Fibroblast of skin of scalp (primary cell): ENCODE measurements around the gene MED13. TPM values are rescaled to one million over a fixed set of nuclear protein-coding genes. Genes with fewer than 3 reads are reported as not detected.

ENCODE experiments used
- DNase-seq: peaks from one replicate; pipeline ENCODE4 v3.0.0-alpha.2; 2013
- polyA plus RNA-seq, 2 experiments: library from polyadenylated mRNA; unstranded; fragments of 120-200 nt; gene quantifications; one replicate each; pipeline ENCODE4 v1.2.1, GENCODE V29; 2013; ENCODE audit not compliant: insufficient read length in 2 of 2

MED13 gene, protein sequence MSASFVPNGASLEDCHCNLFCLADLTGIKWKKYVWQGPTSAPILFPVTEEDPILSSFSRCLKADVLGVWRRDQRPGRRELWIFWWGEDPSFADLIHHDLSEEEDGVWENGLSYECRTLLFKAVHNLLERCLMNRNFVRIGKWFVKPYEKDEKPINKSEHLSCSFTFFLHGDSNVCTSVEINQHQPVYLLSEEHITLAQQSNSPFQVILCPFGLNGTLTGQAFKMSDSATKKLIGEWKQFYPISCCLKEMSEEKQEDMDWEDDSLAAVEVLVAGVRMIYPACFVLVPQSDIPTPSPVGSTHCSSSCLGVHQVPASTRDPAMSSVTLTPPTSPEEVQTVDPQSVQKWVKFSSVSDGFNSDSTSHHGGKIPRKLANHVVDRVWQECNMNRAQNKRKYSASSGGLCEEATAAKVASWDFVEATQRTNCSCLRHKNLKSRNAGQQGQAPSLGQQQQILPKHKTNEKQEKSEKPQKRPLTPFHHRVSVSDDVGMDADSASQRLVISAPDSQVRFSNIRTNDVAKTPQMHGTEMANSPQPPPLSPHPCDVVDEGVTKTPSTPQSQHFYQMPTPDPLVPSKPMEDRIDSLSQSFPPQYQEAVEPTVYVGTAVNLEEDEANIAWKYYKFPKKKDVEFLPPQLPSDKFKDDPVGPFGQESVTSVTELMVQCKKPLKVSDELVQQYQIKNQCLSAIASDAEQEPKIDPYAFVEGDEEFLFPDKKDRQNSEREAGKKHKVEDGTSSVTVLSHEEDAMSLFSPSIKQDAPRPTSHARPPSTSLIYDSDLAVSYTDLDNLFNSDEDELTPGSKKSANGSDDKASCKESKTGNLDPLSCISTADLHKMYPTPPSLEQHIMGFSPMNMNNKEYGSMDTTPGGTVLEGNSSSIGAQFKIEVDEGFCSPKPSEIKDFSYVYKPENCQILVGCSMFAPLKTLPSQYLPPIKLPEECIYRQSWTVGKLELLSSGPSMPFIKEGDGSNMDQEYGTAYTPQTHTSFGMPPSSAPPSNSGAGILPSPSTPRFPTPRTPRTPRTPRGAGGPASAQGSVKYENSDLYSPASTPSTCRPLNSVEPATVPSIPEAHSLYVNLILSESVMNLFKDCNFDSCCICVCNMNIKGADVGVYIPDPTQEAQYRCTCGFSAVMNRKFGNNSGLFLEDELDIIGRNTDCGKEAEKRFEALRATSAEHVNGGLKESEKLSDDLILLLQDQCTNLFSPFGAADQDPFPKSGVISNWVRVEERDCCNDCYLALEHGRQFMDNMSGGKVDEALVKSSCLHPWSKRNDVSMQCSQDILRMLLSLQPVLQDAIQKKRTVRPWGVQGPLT (N-terminal part only)
- polyA plus RNA-seq (2013, experiment 1 of 2; ENCODE audit: insufficient read length) = 20.5 TPM
- 24.4 TPM for polyA plus RNA-seq (2013, experiment 2 of 2; ENCODE audit: insufficient read length)

DNA sequence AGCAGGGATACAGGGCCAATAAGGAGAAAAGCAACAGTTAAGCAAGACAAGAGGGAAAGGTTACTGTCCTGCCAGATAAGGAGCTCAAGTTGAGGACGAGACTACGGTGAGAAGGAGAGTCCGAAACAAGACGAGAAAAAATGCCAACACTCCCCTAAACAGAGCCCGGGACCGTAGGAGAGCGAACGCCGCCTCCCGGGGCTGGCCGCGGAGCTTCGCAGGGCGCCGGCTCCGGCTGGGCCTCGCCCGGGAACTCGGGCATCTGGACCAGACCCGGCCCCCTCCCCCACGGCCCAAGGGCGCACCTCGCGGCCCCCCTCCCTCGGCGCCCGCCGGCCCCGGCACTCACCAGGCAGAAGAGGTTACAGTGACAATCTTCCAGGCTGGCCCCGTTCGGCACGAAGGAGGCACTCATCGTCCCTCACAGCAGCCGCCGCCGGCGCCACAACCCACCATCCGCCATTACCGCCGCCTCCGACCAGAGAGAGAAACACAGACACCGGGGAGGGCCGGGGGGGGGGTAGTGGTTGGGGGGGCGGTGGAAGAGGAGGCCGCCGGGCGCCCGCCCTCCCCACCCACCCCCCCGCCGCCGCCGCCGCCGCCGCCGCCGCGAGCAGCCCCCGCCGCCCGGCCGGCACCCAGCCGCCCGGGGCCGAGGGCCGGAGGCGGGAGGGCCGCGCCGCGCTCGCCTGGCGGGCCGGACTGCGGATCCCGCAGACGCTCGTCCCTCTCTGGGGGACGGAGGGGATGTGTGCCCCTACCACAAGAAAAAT is at the start of gene MED13:
MED13 (minus strand) TSS at position 488 of the 773 bp plus-strand sequence; CDS start at position 415, 73 bp downstream.
- peak; percentile 52 for DNase-seq

- no peak for DNase-seq
Measured at GRCh38 chr17:62112229-62112628, 47.2 kb upstream of the MED13 start.

DNA sequence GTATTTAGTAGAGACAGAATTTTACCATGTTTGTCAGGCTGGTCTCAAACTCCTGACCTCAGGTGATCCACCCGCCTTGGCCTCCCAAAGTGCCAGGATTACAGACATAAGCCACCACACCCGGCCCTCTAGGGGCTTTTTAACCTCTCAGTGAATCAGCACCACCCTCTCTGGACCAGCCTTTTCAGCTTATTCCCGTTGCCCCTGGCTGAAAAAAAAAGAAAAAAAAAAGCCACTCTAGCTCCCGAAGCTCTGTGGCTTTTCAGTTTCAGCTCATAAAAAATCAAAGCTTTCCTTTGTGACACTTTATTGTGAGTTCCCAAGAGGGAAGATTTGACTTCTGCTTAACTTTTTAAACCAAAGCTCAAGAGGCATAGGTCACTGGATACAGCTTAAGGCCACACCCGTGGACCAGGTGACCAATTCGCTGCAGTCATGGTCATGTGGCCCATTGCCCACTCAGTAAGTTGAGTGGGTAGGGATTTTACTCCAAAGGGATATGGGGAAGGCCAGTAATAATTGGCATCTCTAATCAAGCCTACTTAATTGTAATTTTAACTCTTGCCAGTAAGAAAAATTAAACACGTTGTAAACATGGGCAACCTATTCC is 46.6 kb upstream of the MED13 start:
- DNase-seq = no peak

DNA sequence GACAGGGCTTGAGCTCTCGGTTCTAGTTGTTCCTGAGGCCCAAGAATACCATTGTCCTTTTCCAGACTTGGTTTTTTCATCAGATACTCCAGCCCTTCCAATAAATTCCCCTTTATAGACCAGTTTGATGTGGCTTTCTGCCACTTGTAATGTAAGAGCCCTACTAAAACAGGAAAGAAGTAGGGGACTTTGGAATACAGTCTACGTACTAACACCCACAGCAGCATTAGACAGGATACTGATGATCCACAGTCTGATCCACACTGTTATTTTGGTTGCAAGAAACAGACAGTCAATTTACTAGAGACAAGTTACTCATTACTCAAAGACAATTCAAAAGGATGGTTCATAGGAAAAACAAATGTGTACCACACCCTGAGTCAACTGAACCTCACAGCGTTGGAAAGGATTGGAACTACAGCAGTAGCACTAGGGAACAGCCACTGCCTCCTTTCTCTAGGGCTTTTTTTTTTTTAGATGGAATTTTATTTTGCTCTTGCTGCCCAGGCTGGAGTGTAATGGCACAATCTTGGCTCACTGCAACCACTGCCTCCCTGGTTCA is 45.9 kb upstream of the MED13 start:
- DNase-seq = no peak

GRCh38 chr17:62109924-62110323 is 44.8 kb upstream of the MED13 start:
- DNase-seq = no peak

DNA sequence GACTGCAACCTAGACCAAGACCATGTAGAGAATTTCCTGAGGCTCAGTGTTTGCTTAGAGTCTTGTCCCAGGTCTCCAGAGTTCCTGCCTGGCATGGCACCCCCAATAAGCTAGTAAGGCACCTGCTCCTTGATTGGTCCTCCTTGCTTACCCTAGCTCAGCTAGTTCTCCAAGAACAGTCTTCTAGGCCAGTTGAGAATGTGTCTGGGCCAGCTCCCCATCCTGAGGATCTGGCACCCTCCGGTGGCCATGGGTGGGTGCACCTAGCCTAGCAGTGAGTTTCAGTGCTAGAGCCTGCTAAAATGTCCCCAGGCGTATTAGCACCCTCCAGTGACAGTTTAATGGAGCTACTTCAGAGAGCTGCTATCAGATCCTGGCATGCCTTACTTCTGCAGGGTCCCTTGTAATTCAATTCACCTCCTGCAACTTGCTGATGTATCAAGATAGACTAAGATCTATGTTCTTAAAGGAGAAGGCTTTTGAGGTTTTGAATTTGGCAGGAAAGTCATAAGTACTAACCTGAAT is 44.4 kb upstream of the MED13 start:
- peak; percentile 52 for DNase-seq

DNA sequence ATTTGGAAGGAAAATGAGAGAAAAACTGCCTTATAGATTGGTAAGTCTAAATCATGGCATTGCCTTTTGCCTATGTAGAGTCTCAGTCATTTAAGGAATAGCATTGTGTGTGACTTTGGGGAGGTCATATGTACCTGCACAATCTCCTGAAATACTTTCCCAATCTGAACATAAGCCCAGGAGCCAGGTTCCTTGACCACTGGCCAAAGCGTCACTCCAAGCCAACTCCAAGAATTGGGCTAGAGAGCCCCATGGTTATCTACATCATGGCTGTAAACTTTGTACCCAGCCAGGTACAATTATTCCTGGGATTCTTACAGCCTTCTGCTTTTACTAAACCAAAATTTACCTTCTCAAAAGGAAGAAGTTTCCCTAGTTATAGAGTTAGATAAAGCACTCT is 40.8 kb upstream of the MED13 start:
- DNase-seq = no peak

DNA sequence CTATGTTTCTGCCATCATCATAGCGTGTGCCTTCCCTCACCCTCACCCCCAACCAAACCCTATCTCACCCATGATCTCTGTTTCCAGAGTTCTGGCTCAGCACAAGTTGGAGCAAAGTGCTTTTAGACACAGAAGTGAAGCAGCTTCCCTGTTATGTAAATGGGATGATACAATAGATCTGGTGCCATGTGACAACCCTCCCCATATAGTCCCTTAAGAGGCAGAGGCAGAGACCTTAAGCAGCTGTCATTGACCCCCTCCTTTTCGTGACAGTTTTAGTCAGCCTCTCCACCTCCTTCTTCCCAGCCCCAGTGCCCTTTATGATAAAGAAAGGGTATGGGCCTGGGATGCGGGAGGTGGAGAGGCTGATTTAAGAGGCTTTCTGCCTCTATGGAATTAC is 40.3 kb upstream of the MED13 start:
- no peak for DNase-seq

DNA sequence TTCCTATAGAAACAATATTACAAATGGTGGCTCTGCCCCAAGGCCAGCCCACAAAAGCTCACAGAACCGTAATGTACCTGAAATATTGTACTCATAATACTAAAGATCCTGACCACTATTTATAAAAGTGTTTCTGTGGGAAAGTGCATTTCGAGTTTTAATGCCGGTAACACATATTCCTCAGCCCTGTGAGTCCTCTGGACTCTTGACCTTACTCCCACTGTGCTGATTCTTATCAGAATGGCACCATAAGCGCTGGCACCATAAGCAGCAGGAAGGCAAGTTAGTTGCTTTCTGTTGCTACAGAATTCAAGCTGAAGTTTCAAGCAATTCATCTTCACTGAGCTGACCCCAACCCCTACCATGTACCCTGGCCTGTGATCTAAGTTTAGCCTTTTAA is 36.4 kb upstream of the MED13 start:
- DNase-seq = no peak

DNA sequence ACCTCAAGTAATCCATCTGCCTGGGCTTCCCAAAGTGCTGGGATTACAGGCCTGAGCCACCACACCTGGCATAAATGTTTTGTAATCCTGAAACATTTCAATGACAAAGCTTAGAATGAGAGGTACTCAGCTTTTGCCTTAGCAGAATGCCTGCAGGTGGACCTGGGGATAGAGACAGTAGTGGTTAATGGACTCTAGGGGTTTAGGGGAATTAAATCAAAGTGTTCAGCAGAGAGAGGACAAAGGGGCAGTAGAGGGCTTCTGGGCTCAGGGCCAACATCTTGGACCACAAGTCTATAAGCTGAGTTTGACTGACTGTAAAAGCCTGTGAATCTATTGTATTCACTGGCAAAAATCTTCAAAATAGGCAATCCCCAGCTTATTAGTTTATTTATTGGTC is 36.0 kb upstream of the MED13 start:
- no peak for DNase-seq

DNA sequence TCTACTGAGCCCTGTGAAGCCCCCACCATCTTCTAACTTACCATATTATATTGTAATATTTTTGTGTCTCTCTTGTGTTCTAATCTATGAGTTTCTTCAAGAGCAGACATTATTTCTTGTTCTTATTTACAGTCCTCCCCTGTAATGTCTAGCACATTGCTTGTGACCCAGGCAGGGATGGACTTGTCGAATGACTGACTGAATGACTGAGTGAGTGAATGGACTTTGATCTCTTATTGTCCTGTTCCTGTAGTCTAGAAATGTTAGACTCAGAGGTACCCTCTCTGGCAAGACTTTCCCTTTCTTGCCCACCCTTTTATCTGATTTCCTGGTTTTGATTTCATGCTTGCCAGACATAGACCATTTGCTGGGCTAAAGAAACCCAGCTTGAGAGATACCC is 35.0 kb upstream of the MED13 start:
- no peak for DNase-seq

GRCh38 chr17:62099532-62099931 is 34.5 kb upstream of the MED13 start:
- no peak for DNase-seq

- no peak for DNase-seq
Measured at GRCh38 chr17:62098623-62099231, 33.6 kb upstream of the MED13 start.

DNA sequence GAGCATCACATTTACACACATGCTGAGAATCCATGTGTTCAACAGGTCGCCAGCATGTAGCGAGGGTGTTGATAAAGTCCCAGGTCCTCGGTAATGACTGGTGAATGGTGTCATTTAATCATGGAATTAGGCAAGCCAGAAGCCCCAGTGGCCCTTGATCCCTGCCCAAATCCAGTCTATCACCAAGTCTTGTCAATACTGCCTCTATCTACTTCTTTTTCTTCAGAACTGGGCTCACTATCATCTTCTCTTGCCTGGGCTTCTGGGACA is 31.3 kb upstream of the MED13 start:
- no peak for DNase-seq

DNA sequence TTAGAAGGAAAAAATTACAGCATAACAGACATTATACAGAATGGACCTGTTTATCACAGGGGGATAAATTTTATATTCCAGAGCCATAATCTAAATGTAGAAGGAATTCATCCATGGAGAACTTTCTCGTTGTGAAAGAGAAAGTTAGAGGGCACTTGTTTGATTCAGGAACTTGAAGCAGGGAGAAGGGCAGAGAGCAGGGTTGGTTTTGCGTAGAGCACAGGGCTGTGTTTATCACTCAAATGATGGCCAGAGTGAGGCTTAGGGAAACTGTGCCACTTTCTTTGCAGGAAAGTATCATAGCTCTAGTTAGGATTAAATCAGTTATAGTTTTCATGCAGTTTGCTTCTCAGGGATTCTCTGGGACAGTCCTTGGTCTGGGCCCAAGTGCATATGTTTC is 29.1 kb upstream of the MED13 start:
- DNase-seq = no peak

GRCh38 chr17:62093188-62094155 is 28.4 kb upstream of the MED13 start:
- peak; percentile 58 for DNase-seq

GRCh38 chr17:62092784-62093183 is 27.7 kb upstream of the MED13 start:
- DNase-seq = no peak

GRCh38 chr17:62091804-62092203 is 26.7 kb upstream of the MED13 start:
- no peak for DNase-seq

DNA sequence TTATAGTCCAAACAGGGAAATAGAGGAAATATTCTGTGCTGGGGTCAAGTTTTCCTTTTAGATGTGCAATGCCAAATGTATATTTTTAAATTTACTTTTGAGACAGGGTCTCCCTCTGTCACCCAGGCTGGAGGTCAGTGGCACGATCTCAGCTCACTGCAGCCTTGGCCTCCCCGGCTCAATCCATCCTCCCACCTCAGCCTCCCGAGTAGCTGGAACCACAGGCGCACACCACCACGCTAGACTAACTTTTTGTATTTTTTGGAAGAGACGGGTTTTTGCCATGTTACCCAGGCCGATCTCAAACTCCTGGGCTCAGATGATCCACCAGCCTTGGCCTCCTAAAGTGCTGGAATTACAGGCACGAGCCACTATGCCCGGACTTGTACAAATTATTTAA is 25.8 kb upstream of the MED13 start:
- DNase-seq = no peak
